ENCODE data around the gene C1orf74. TPM values are rescaled to one million over a fixed set of nuclear protein-coding genes. Genes with fewer than 3 reads are reported as not detected.

C1orf74 gene
- polyA plus RNA-seq, 1 of the 3 experiments (the other 2 are of a cell fraction) = 1.5 TPM

- TF ChIP-seq REST (IDR thresholded peaks at IDR 0.05; ENCODE audit: low read depth, low read length) (no peak), IRF3 (IDR thresholded peaks at IDR 0.05; ENCODE audit: low read depth, low read length) (no peak), GABPA (IDR thresholded peaks at IDR 0.05; ENCODE audit: low read depth) (no peak), FOSL2 (IDR thresholded peaks at IDR 0.05; ENCODE audit: borderline replicate concordance, low read depth) (no peak)
- TF ChIP-seq, protein P1, sequence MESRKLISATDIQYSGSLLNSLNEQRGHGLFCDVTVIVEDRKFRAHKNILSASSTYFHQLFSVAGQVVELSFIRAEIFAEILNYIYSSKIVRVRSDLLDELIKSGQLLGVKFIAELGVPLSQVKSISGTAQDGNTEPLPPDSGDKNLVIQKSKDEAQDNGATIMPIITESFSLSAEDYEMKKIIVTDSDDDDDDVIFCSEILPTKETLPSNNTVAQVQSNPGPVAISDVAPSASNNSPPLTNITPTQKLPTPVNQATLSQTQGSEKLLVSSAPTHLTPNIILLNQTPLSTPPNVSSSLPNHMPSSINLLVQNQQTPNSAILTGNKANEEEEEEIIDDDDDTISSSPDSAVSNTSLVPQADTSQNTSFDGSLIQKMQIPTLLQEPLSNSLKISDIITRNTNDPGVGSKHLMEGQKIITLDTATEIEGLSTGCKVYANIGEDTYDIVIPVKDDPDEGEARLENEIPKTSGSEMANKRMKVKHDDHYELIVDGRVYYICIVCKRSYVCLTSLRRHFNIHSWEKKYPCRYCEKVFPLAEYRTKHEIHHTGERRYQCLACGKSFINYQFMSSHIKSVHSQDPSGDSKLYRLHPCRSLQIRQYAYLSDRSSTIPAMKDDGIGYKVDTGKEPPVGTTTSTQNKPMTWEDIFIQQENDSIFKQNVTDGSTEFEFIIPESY (IDR thresholded peaks at IDR 0.05; ENCODE audit: borderline replicate concordance, low read depth) = no peak
Observed at GRCh38 chr1:209815931-209816341, 31.6 kb upstream of the C1orf74 start (continued).

- 87% methylated on average over 3 of the region's 3 CpGs for WGBS (ENCODE audit: low lambda C conversion rate)
- no peak for DNase-seq
- Histone ChIP-seq H3K27ac (ENCODE audit: low read depth in 2 of 2, low read length in 1 of 2) (no peak overlapping the region), H3F3A (replicated peaks; ENCODE audit: insufficient read depth) (no peaks in the 10 kb centered on the region), H3K27me3 (ENCODE audit: insufficient read depth) (no peaks in the 10 kb centered on the region), H3K4me1 (ENCODE audit: control insufficient read depth in 1 of 2, insufficient read depth in 2 of 2, low read depth in 1 of 2, low read length in 1 of 2) (peaks cover 0 to 13% of the 10 kb centered on the region in 2 experiments; a peak in 2 of 4 replicates), H3K9me3 (no peaks in the 10 kb centered on the region), H3K36me3 (replicated peaks in 1 of 2; ENCODE audit: control insufficient read depth in 1 of 2, insufficient read depth in 2 of 2, low read length in 1 of 2) (no peaks in the 10 kb centered on the region), H3K9ac (no peak overlapping the region), H3K4me3 (ENCODE audit: low read depth in 2 of 2, low read length in 1 of 2) (no peak overlapping the region), H4K20me1 (ENCODE audit: insufficient read depth) (no peaks in the 10 kb centered on the region), H3K79me2 (ENCODE audit: insufficient read depth) (no peaks in the 10 kb centered on the region), H3K9me2 (no peaks in the 10 kb centered on the region), H2AFZ (ENCODE audit: low read depth) (peak overlapping the region; percentile 78; the same call in 1 of the 2 replicates), H3K4me2 (no peak overlapping the region)
- ChIA-PET POLR2A (interaction anchor here (1.0 kb wide), 1 partner anchor 12 kb away, joined by 3 read pairs; the partner anchor contains the start of gene UTP25), CTCF (interaction anchor here (0.7 to 2.0 kb wide), 6 partner anchors 8 to 246 kb away, joined by 3 to 19 read pairs (median 4); partner anchors contain the start of gene UTP25)
- no peak for TF ChIP-seq IRF3 (IDR thresholded peaks at IDR 0.05; ENCODE audit: low read depth, low read length)
- TF ChIP-seq CHD2 (IDR thresholded peaks at IDR 0.05; ENCODE audit: low read length, partially characterized antibody) = no peak
- no peak for TF ChIP-seq RXRA (IDR thresholded peaks at IDR 0.05; ENCODE audit: borderline replicate concordance, low read depth)
- no peak for TF ChIP-seq PBX3 (IDR thresholded peaks at IDR 0.05)
- no peak for TF ChIP-seq TEAD4 (IDR thresholded peaks at IDR 0.05; ENCODE audit: borderline replicate concordance, insufficient read depth)
- TF ChIP-seq JUND (IDR thresholded peaks at IDR 0.05) = no peak
- TF ChIP-seq FOXJ3 (CRISPR knock-in tag; IDR thresholded peaks at IDR 0.05) = no peak
- no peak for TF ChIP-seq GATA2 (CRISPR knock-in tag; IDR thresholded peaks at IDR 0.05)
- no peak for TF ChIP-seq NFIC (IDR thresholded peaks at IDR 0.05; ENCODE audit: borderline replicate concordance)
- no peak for TF ChIP-seq REST (IDR thresholded peaks at IDR 0.05; ENCODE audit: low read depth, low read length)
- no peak for TF ChIP-seq EZH2phosphoT487 (IDR thresholded peaks at IDR 0.05; ENCODE audit: borderline replicate concordance, low read depth)
Observed at GRCh38 chr1:209815490-209815889, 31.1 kb upstream of the C1orf74 start.
